ENCODE measurements around the gene SRXN1.

The SRXN1 gene

DNA sequence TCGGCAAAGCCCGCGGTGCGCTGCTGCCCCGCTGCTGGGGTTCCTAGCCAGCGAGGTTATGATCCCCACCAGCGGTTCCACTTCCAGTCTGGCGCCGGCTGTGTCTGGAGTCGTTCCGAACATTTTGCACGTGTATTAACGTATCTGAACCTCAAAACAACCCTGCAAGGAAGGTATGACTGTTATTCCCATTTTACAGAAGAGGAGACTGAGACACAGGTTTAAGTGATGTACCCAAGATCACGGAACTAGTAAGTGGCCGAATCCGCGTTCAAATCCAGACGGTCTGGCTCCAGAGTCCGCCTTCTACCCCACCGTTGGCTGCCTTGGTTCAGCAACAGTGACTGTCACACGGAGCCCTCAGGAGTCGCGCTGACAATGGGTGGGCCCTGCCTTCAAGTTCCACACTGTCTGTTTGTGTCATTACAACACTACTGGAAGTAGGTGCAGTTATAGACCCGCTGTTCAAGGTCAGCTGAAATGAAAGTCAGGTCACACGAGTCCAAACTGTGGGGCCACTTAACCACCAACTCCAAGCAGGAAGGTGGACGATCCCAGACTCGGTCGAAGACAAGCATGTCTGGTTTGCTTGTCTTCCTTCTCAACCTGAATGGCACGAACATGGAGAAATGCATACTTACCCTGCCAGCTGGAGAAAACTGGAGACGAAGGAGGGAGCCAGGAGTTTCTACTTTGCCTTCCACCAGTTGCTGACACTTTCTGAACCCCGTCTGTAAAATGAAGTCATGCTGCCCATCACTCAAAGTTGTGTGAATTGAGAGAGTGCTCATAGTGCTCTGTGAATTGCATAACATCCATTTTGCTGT, 803 bp upstream of the SRXN1 start (continued):
- TF ChIP-seq ZNF629 (tag by site-specific recombination; IDR thresholded peaks at IDR 0.05) = 0 out of 2 replicates have a peak, but pooled peaks have one; percentile 34
- no peak for TF ChIP-seq ZNF274 (IDR thresholded peaks at IDR 0.05; ENCODE audit: low read length)
- no peak for TF ChIP-seq ZNF274 (tag by site-specific recombination; IDR thresholded peaks at IDR 0.05; ENCODE audit: borderline replicate concordance)
- TF ChIP-seq ZNF529 (tag by site-specific recombination; IDR thresholded peaks at IDR 0.05; ENCODE audit: insufficient replicate concordance) = no peak
- no peak for TF ChIP-seq AEBP2 (tag by site-specific recombination; IDR thresholded peaks at IDR 0.05; ENCODE audit: borderline replicate concordance)
- peak; percentile 56; the same call in 1 of the 2 replicates for TF ChIP-seq SCRT2 (tag by site-specific recombination; IDR thresholded peaks at IDR 0.05)
- no peak for TF ChIP-seq ZNF548 (tag by site-specific recombination; IDR thresholded peaks at IDR 0.05)
- peak; percentile 57; the same call in 1 of the 2 replicates for TF ChIP-seq ZBTB8A (tag by site-specific recombination; IDR thresholded peaks at IDR 0.05)
- TF ChIP-seq ZNF600 (tag by site-specific recombination; IDR thresholded peaks at IDR 0.05) = peak; percentile 31; the same call in 1 of the 2 replicates
- peak; percentile 29; the same call in 1 of the 2 replicates for TF ChIP-seq KLF1 (tag by site-specific recombination; IDR thresholded peaks at IDR 0.05)
- no peak for TF ChIP-seq ZNF140 (tag by site-specific recombination; IDR thresholded peaks at IDR 0.05)
- TF ChIP-seq, protein P1, sequence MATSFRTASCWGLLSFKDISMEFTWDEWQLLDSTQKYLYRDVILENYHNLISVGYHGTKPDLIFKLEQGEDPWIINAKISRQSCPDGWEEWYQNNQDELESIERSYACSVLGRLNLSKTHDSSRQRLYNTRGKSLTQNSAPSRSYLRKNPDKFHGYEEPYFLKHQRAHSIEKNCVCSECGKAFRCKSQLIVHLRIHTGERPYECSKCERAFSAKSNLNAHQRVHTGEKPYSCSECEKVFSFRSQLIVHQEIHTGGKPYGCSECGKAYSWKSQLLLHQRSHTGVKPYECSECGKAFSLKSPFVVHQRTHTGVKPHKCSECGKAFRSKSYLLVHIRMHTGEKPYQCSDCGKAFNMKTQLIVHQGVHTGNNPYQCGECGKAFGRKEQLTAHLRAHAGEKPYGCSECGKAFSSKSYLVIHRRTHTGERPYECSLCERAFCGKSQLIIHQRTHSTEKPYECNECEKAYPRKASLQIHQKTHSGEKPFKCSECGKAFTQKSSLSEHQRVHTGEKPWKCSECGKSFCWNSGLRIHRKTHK (tag by site-specific recombination; IDR thresholded peaks at IDR 0.05) = no peak
- TF ChIP-seq, protein P2, sequence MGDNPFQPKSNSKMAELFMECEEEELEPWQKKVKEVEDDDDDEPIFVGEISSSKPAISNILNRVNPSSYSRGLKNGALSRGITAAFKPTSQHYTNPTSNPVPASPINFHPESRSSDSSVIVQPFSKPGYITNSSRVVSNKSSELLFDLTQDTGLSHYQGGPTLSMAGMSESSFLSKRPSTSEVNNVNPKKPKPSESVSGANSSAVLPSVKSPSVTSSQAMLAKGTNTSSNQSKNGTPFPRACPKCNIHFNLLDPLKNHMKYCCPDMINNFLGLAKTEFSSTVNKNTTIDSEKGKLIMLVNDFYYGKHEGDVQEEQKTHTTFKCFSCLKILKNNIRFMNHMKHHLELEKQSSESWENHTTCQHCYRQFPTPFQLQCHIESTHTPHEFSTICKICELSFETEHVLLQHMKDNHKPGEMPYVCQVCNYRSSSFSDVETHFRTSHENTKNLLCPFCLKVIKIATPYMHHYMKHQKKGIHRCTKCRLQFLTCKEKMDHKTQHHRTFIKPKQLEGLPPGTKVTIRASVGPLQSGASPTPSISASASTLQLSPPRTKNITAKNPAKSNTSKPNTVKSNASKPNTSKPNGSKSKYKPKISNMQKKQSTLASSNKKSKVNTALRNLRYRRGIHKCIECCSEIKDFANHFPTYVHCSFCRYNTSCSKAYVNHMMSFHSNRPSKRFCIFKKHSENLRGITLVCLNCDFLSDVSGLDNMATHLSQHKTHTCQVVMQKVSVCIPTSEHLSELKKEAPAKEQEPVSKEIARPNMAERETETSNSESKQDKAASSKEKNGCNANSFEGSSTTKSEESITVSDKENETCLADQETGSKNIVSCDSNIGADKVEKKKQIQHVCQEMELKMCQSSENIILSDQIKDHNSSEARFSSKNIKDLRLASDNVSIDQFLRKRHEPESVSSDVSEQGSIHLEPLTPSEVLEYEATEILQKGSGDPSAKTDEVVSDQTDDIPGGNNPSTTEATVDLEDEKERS (tag by site-specific recombination; IDR thresholded peaks at IDR 0.05) = 0 out of 2 replicates have a peak, but pooled peaks have one; percentile 68
- peak; percentile 38; the same call in 1 of the 2 replicates for TF ChIP-seq ZNF449 (tag by site-specific recombination; IDR thresholded peaks at IDR 0.05)
- 0 out of 2 replicates have a peak, but pooled peaks have one; percentile 50 for TF ChIP-seq KLF17 (tag by site-specific recombination; IDR thresholded peaks at IDR 0.05)
- peak; percentile 49 for TF ChIP-seq ZBTB10 (tag by site-specific recombination; IDR thresholded peaks at IDR 0.05)
- TF ChIP-seq ZNF133 (tag by site-specific recombination; IDR thresholded peaks at IDR 0.05) = no peak
- TF ChIP-seq ZBTB44 (tag by site-specific recombination; IDR thresholded peaks at IDR 0.05) = no peak
- no peak for TF ChIP-seq ZBTB1 (tag by site-specific recombination; IDR thresholded peaks at IDR 0.05)
- TF ChIP-seq SP7 (tag by site-specific recombination; IDR thresholded peaks at IDR 0.05) = peak; percentile 47; the same call in 1 of the 2 replicates
- TF ChIP-seq ZNF837 (tag by site-specific recombination; IDR thresholded peaks at IDR 0.05) = no peak
- TF ChIP-seq ZNF24 (tag by site-specific recombination; IDR thresholded peaks at IDR 0.05) = peak; percentile 80
- no peak for TF ChIP-seq ZNF571 (tag by site-specific recombination; IDR thresholded peaks at IDR 0.05)
- TF ChIP-seq KLF8 (tag by site-specific recombination; IDR thresholded peaks at IDR 0.05) = no peak

All from HEK293 (cell line).